ENCODE results near the gene ABHD17A. TPM values are rescaled to one million over a fixed set of nuclear protein-coding genes. Genes with fewer than 3 reads are reported as not detected.

The ABHD17A gene
- total RNA-seq, 1 donor from 2014 or later = 115 TPM

DNA sequence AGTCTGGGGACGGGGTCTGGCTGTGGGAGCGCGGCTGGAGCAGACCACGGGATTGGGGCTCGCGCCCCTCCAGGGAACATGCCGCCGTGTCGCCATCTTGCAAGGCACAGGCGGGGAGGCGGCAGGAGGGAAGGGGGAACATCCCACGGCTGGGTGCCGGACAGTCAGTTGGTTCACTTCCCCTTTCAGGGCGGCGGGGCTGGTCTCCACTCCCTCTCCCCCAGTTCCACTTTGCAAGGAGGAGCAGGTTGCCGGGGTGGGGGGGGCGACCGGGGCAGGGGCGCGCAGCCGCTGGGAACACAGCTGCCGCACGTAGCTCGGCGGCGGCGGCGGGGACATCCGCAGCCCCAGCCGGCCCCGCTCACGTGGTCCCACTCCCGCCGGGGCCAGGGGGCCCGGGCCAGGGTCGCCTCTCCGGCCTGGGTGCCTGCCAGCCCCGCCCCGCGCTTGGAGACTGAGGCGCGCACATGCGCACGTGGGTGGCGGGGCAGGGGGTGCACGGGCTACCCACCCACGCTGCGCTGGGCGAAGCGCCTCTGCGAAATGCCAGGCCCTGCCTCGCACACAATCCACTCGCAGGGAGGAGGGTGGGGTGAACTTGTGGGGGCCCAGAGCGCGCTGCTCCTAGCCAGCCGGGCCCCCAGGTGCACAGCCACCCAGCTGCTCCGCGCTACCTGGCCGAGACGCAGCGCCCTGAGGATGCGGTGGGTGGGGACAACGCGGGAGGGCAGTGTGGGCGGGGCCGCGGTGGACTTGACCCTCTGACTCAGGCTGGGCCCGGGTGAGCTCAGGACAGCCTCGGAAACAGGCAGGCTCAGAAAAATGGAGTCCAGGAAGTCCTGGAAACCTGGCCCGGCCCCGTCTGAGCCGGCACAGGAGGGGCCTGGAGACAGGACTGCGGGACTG lies 28.3 kb downstream of the ABHD17A start:
- Mint-ChIP-seq H3K4me1 (ENCODE audit: low read depth) (peaks cover 38% of the 10 kb centered on the region), H3K4me3 (peak overlapping the region; percentile 80), H3K9me3 (no peaks in the 10 kb centered on the region), H3K27me3 (ENCODE audit: insufficient read depth) (no peaks in the 10 kb centered on the region), H3K27ac (peak overlapping the region; percentile 86), H3K36me3 (ENCODE audit: low read depth) (peaks cover 6% of the 10 kb centered on the region)
- peak; percentile 27 for DNase-seq (ENCODE audit: low spot score)
- intact Hi-C loops (cut with micrococcal nuclease) = no loop called here

- DNase-seq (ENCODE audit: low spot score) = no peak
- Mint-ChIP-seq H3K36me3 (ENCODE audit: low read depth) (peaks cover 4% of the 10 kb centered on the region), H3K4me1 (ENCODE audit: low read depth) (peaks cover 32% of the 10 kb centered on the region), H3K4me3 (peak overlapping the region; percentile 80), H3K27me3 (ENCODE audit: insufficient read depth) (no peaks in the 10 kb centered on the region), H3K27ac (peak overlapping the region; percentile 86), H3K9me3 (no peaks in the 10 kb centered on the region)
- intact Hi-C loops (cut with micrococcal nuclease) = no loop called here
Observed at GRCh38 chr19:1856345-1856697, 29.0 kb downstream of the ABHD17A start.

GRCh38 chr19:1855828-1856255 lies 29.5 kb downstream of the ABHD17A start:
- Mint-ChIP-seq H3K4me3 (peak overlapping the region; percentile 80), H3K9me3 (no peaks in the 10 kb centered on the region), H3K36me3 (ENCODE audit: low read depth) (peaks cover 4% of the 10 kb centered on the region), H3K4me1 (ENCODE audit: low read depth) (peaks cover 27% of the 10 kb centered on the region), H3K27me3 (ENCODE audit: insufficient read depth) (no peaks in the 10 kb centered on the region), H3K27ac (peak overlapping the region; percentile 86)
- intact Hi-C loops (cut with micrococcal nuclease) = loop anchor here (1.0 kb wide), 2 partner anchors 7 to 44 kb away; partner anchors contain the start of genes ATP8B3 and KLF16
- DNase-seq (ENCODE audit: low spot score) = peak; percentile 27

- H3K4me3 Mint-ChIP-seq = peak overlapping the region; percentile 80
- peak; percentile 87 for DNase-seq (ENCODE audit: low spot score)
- peaks cover 4% of the 10 kb centered on the region for H3K36me3 Mint-ChIP-seq (ENCODE audit: low read depth)
- no peaks in the 10 kb centered on the region for H3K9me3 Mint-ChIP-seq
- H3K27me3 Mint-ChIP-seq (ENCODE audit: insufficient read depth) = no peaks in the 10 kb centered on the region
- H3K27ac Mint-ChIP-seq = peak overlapping the region; percentile 86
- H3K4me1 Mint-ChIP-seq (ENCODE audit: low read depth) = peaks cover 27% of the 10 kb centered on the region
- intact Hi-C loops (cut with micrococcal nuclease) = loop anchor here (1.0 kb wide), 2 partner anchors 8 to 43 kb away; partner anchors contain the start of genes ATP8B3 and KLF16
Observed at GRCh38 chr19:1855040-1855827, 30.1 kb downstream of the ABHD17A start.

- no peak for DNase-seq (ENCODE audit: low spot score)
- Mint-ChIP-seq H3K36me3 (ENCODE audit: low read depth) (peaks cover 7% of the 10 kb centered on the region), H3K27ac (no peak overlapping the region), H3K4me1 (ENCODE audit: low read depth) (peaks cover 32% of the 10 kb centered on the region), H3K27me3 (ENCODE audit: insufficient read depth) (no peaks in the 10 kb centered on the region), H3K4me3 (peak overlapping the region; percentile 73), H3K9me3 (no peaks in the 10 kb centered on the region)
- intact Hi-C loops (cut with micrococcal nuclease) = loop anchor here (1.0 kb wide), 2 partner anchors 9 to 42 kb away; partner anchors contain the start of genes ATP8B3 and KLF16
Observed at GRCh38 chr19:1854542-1855039, 30.7 kb downstream of the ABHD17A start.

GRCh38 chr19:1854039-1854541 lies 31.2 kb downstream of the ABHD17A start:
- Mint-ChIP-seq H3K27ac (no peak overlapping the region), H3K4me3 (no peak overlapping the region), H3K36me3 (ENCODE audit: low read depth) (peaks cover 7% of the 10 kb centered on the region), H3K27me3 (ENCODE audit: insufficient read depth) (no peaks in the 10 kb centered on the region), H3K9me3 (no peaks in the 10 kb centered on the region), H3K4me1 (ENCODE audit: low read depth) (peaks cover 31% of the 10 kb centered on the region)
- no peak for DNase-seq (ENCODE audit: low spot score)
- intact Hi-C loops (cut with micrococcal nuclease) = no loop called here

- intact Hi-C loops (cut with micrococcal nuclease) = no loop called here
- Mint-ChIP-seq H3K4me1 (ENCODE audit: low read depth) (peaks cover 34% of the 10 kb centered on the region), H3K36me3 (ENCODE audit: low read depth) (peaks cover 7% of the 10 kb centered on the region), H3K27me3 (ENCODE audit: insufficient read depth) (no peaks in the 10 kb centered on the region), H3K27ac (peak overlapping the region; percentile 89), H3K4me3 (peak overlapping the region; percentile 73), H3K9me3 (no peaks in the 10 kb centered on the region)
- peak; percentile 82 for DNase-seq (ENCODE audit: low spot score)
Observed at GRCh38 chr19:1853295-1854038, 31.8 kb downstream of the ABHD17A start.

DNA sequence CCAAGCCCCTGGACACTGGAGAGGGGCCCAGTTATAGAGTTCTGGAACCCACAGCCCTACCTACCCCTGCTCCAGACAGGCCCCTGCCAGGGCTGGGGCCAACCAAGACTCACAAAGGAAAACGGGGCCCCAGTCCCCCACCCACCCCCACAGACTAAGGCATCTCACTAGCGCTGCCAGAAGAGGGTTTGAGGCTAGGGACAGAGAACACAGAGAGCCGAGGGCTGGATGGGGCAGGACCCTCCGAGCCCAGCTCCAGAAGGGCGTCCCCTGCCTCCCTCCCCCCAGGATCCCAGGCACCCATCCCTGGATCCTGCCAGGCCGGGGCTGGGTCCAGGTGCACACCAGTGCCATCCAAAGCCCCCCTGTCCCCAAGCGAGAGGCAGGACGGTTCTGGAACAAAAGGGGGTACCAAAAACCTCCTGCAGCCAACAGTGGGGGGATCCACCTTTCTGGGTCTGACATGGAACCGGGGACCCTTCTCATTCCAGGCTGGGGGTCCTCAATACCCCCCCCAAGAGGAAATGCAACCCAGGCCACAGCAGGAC lies 32.6 kb downstream of the ABHD17A start:
- DNase-seq (ENCODE audit: low spot score) = no peak
- intact Hi-C loops (cut with micrococcal nuclease) = no loop called here
- peaks cover 34% of the 10 kb centered on the region for H3K4me1 Mint-ChIP-seq (ENCODE audit: low read depth)
- no peaks in the 10 kb centered on the region for H3K27me3 Mint-ChIP-seq (ENCODE audit: insufficient read depth)
- H3K36me3 Mint-ChIP-seq (ENCODE audit: low read depth) = peaks cover 7% of the 10 kb centered on the region
- H3K9me3 Mint-ChIP-seq = no peaks in the 10 kb centered on the region
- H3K27ac Mint-ChIP-seq = no peak overlapping the region
- no peak overlapping the region for H3K4me3 Mint-ChIP-seq

DNA sequence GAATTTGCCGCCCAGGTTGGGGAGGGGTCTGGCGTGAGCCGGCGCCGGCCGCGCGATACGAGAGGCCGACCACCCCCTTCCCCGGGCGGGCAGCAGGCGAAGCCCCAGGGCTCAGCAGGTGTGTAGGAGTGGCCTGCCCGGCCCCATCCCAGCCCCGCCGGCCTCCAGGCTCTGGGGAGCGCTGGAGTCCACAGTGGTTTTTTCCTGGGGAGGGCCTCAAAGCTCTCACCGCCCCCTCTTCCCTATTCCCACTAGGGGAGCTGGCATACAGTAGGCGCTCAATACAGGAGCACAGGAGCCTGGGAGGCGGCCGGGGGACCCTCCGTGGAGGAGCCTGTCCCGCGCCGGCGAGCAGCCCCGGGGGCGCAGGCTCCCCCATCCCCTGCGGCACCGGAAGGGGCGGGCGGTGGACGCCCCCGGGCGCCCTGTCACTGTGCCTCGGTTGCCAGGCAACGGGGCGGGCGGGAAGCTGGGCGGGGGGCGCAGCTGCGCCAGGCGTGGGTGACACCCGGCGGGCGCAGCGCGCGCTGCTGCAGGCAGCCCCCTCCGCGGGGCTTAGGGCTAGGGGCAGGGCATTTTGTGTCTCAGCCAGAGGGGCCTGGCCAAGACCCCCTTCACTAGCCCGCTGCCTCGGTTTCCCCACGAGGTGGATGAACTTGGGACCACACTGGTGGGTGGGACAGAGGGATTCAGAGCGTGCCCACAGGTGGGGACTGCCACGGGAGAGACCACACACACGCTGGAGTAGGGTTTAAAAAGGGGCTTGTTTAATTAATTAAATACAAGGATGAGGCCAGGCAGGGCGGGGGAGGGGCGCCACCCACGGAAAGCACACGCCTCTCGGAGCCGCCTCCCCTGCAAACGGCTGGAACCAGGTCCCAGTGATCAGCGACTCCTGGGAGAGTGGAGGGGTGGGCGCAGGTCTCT lies 33.4 kb downstream of the ABHD17A start:
- peaks cover 41% of the 10 kb centered on the region for H3K4me1 Mint-ChIP-seq (ENCODE audit: low read depth)
- H3K27me3 Mint-ChIP-seq (ENCODE audit: insufficient read depth) = no peaks in the 10 kb centered on the region
- DNase-seq (ENCODE audit: low spot score) = no peak
- no peak overlapping the region for H3K4me3 Mint-ChIP-seq
- H3K9me3 Mint-ChIP-seq = no peaks in the 10 kb centered on the region
- H3K36me3 Mint-ChIP-seq (ENCODE audit: low read depth) = peaks cover 7% of the 10 kb centered on the region
- intact Hi-C loops (cut with micrococcal nuclease) = no loop called here
- no peak overlapping the region for H3K27ac Mint-ChIP-seq

DNA sequence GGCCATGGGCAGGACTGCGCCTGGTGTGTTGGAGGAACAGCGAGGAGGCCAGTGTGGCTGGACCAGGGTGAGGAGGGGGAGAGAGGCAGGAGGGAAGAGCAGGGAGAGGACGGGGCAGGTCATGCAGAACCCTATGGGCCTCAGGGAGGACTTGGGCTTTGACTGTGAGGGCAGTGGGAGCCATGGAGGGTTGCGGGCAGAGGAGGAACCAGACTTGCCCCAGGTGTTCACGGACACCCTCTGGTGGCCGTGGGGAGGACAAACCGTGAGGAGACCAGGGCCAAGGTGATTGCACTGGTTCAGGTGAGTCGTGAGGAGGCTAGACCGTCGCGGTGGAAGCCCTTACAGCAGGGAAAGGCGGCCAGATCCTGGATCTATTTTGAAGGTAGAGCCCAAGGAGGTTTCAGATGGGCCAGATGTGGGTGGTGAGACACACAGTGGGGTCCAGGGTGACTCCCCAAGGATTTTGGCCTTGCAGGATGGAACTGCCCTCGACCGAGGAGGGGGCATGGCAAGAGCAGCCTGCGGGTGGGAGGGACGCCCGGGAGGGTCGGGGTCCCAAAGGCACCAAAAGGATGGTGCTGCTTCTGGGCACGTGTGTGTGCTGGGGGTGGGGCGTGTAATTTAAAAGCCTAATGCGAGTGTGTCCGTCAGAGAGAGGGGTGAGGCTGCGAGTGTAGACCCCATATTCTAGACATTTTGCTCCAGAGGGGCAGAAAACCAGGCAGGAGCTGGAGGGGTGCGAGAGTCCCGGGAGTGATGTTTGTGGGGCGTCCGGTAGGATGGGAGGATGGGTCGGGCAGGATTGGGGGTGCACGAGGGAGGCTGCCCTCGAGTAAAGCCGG lies 34.3 kb downstream of the ABHD17A start:
- no peaks in the 10 kb centered on the region for H3K27me3 Mint-ChIP-seq (ENCODE audit: insufficient read depth)
- no peak overlapping the region for H3K27ac Mint-ChIP-seq
- H3K36me3 Mint-ChIP-seq (ENCODE audit: low read depth) = peaks cover 9% of the 10 kb centered on the region
- intact Hi-C loops (cut with micrococcal nuclease) = no loop called here
- DNase-seq (ENCODE audit: low spot score) = no peak
- H3K9me3 Mint-ChIP-seq = no peaks in the 10 kb centered on the region
- H3K4me1 Mint-ChIP-seq (ENCODE audit: low read depth) = peaks cover 49% of the 10 kb centered on the region
- H3K4me3 Mint-ChIP-seq = no peak overlapping the region
